Cardiac fibroblast (primary cell): Measurements from ENCODE around the gene USH2A.

Experiments
- DNase-seq, 2 donors: peaks; one replicate each; pipeline versions ENCODE4 v3.0.0 to v3.0.0-alpha.2; 2010; ENCODE audit warnings: low read depth in 2 of 2
- H3K4me3 ChIP-seq, 2 donors: replicated peaks in 1 of 2; 1 replicate in 1 of 2; 2 replicates in 1 of 2; pipeline ENCODE4 v1.5.1; 2011; ENCODE audit warnings: low read depth in 2 of 2, low read length in 2 of 2, mild to moderate bottlenecking in 2 of 2, moderate library complexity in 1 of 2
- CTCF ChIP-seq: IDR thresholded peaks from one replicate; pipeline ENCODE4 v1.5.1; 2011; ENCODE audit warnings: low read depth, mild to moderate bottlenecking, low read length, inconsistent platforms

Gene USH2A

GRCh38 chr1:215623162-215623561 lies 800.1 kb downstream of the USH2A start:
- TF ChIP-seq CTCF, result no peak
- DNase-seq, result no peak
- H3K4me3 ChIP-seq, result no peak overlapping the region

- H3K4me3 ChIP-seq, result no peak overlapping the region
- no peak for TF ChIP-seq CTCF
Measured at GRCh38 chr1:215617979-215618378, 805.3 kb downstream of the USH2A start.

DNA sequence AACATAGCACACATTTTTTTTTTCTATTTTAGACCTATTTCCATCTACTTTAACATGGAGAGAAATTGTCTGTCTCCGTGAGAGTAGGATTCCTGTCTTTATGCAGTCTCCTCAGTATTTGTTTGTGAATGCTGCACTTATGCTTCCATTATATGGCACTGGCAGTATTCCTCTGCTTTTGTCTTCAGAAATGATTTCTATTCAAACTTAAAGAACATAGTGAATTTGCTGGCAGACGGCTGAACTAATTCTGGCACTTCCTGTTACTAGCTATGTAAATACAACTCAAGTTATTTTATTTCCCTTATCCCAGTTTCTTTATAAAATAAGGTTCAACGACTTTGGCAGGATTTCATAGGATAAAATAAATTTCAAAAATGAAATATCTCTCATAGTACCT lies 810.9 kb downstream of the USH2A start:
- no peak overlapping the region for H3K4me3 ChIP-seq
- TF ChIP-seq CTCF, result no peak
- DNase-seq, result peak in 1 of 2 donors; percentile 5

More at GRCh38 chr1:215617979-215618378, 805.3 kb downstream of the USH2A start:
- peak in 1 of 2 donors; percentile 8 for DNase-seq

- no peak for TF ChIP-seq CTCF
- no peak overlapping the region for H3K4me3 ChIP-seq
- DNase-seq, result no peak
Measured at GRCh38 chr1:215608646-215609045, 814.6 kb downstream of the USH2A start.

DNA sequence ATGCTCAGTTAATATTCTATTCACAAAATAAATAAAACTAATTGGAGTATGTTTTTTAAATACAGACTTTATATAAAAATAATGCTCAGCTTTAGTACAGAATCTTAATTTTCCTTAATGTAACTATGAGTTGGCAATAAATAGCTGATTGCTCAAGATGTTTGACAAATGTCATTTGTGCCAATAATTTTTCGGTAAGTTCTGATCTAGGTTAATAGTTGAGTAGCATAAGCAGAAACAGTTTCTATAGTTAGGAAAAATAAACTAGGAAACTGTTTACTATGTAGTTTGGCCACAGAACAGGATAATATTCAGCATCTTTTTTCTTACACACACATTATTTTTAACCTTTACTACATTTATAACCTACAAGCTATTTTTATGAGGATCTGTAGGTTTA lies 815.8 kb downstream of the USH2A start:
- DNase-seq, result no peak
- H3K4me3 ChIP-seq, result no peak overlapping the region
- no peak for TF ChIP-seq CTCF

DNA sequence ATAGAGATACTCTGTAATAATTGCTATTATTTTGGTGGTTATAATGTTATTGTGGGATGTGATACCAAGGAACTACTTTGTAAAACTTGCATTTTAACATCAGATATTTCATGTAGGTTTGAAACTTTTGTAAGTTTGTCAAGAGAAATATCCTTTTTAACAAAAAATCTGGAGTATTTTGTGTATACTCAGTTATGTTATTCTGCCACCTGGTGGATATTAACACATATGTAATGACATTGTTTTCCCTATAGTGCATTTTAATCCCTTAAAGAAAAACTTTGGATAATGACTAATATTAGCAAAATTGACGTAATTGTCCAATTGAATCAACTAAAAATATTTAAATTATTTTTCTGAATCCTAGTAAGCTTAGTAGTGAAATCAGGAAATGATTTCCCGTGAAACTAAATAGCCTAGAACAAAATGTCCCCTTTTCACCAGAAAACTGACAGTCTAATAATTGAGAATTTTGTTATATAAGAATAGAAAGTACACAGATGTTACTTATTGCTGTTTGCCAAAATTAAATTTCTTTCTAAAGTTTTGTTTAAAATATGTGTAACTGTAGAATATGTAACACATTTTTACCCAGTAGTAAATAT lies 816.6 kb downstream of the USH2A start:
- DNase-seq, result peak; percentile 46 to 48
- peak; percentile 33 for TF ChIP-seq CTCF
- no peak overlapping the region for H3K4me3 ChIP-seq

GRCh38 chr1:215606036-215606435 lies 817.2 kb downstream of the USH2A start:
- TF ChIP-seq CTCF, result no peak
- no peak overlapping the region for H3K4me3 ChIP-seq
- no peak for DNase-seq
